Immature natural killer cell (primary cell): ENCODE results near the gene ABCC11. TPM values are rescaled to one million over a fixed set of nuclear protein-coding genes. Genes with fewer than 3 reads are reported as not detected.

Experiments used
- DNase-seq, 3 donors: peaks; one replicate each; pipeline ENCODE4 v3.0.0; 2022; ENCODE audit warnings: mixed read lengths in 1 of 3
- H3K27ac Mint-ChIP-seq, 6 donors: one replicate each; pipeline ENCODE4 v1.8.0; 2020; ENCODE audit warnings: mixed read lengths in 6 of 6, mild to moderate bottlenecking in 5 of 6, inconsistent platforms in 4 of 6, moderate library complexity in 3 of 6
- H3K27me3 Mint-ChIP-seq, 3 donors: one replicate each; pipeline ENCODE4 v1.8.0; 2020 to 2021; ENCODE audit warnings: low read depth in 3 of 3, mild to moderate bottlenecking in 3 of 3, mixed read lengths in 3 of 3, moderate library complexity in 3 of 3, inconsistent platforms in 1 of 3
- H3K36me3 Mint-ChIP-seq, 3 donors: one replicate each; pipeline ENCODE4 v1.8.0; 2020; ENCODE audit warnings: mixed read lengths in 3 of 3, inconsistent platforms in 2 of 3, mild to moderate bottlenecking in 2 of 3
- H3K4me1 Mint-ChIP-seq, 2 donors: one replicate each; pipeline ENCODE4 v1.8.0; 2020; ENCODE audit warnings: inconsistent platforms in 2 of 2, mild to moderate bottlenecking in 2 of 2, mixed read lengths in 2 of 2, moderate library complexity in 1 of 2
- H3K4me3 Mint-ChIP-seq, 5 donors: one replicate each; pipeline ENCODE4 v1.8.0; 2020; ENCODE audit warnings: mild to moderate bottlenecking in 5 of 5, mixed read lengths in 5 of 5, inconsistent platforms in 3 of 5, moderate library complexity in 3 of 5
- H3K9me3 Mint-ChIP-seq, 6 donors: one replicate each; pipeline ENCODE4 v1.8.0; 2020; ENCODE audit warnings: mild to moderate bottlenecking in 6 of 6, mixed read lengths in 6 of 6, inconsistent platforms in 4 of 6, moderate library complexity in 3 of 6
- polyA plus RNA-seq, 3 donors: library from polyadenylated mRNA; unstranded; fragments of 300-500 nt; fragmentation: Illumina TruSeq; gene quantifications; one replicate each; pipeline ENCODE4 v1.2.3, GENCODE V29; 2021

Gene ABCC11
- polyA plus RNA-seq, 3 donors from 2014 or later, result 0.07 TPM; not detected in 2

GRCh38 chr16:48136547-48137360, 110.6 kb downstream of the ABCC11 start:
- no peaks in the 10 kb centered on the region for H3K4me1 Mint-ChIP-seq
- H3K9me3 Mint-ChIP-seq, result no peaks in the 10 kb centered on the region
- no peak overlapping the region for H3K4me3 Mint-ChIP-seq
- no peak overlapping the region for H3K27ac Mint-ChIP-seq
- H3K27me3 Mint-ChIP-seq, result peaks cover 0 to 9% (median 6%) of the 10 kb centered on the region in 3 donors
- no peaks in the 10 kb centered on the region for H3K36me3 Mint-ChIP-seq
- no peak for DNase-seq

- no peak overlapping the region for H3K27ac Mint-ChIP-seq
- peaks cover 0 to 9% (median 6%) of the 10 kb centered on the region in 3 donors for H3K27me3 Mint-ChIP-seq
- H3K36me3 Mint-ChIP-seq, result no peaks in the 10 kb centered on the region
- no peaks in the 10 kb centered on the region for H3K4me1 Mint-ChIP-seq
- no peak for DNase-seq
- no peak overlapping the region for H3K4me3 Mint-ChIP-seq
- peaks cover 0 to 3% (median 0%) of the 10 kb centered on the region in 6 donors for H3K9me3 Mint-ChIP-seq
These were observed 113.7 kb downstream of the ABCC11 start for GRCh38 chr16:48133455-48134211.

GRCh38 chr16:48132696-48133095, 114.6 kb downstream of the ABCC11 start:
- DNase-seq, result no peak
- Mint-ChIP-seq H3K9me3 (peaks cover 0 to 3% (median 0%) of the 10 kb centered on the region in 6 donors), H3K27me3 (peaks cover 0 to 9% (median 4%) of the 10 kb centered on the region in 3 donors), H3K27ac (no peak overlapping the region), H3K4me3 (no peak overlapping the region), H3K36me3 (no peaks in the 10 kb centered on the region), H3K4me1 (no peaks in the 10 kb centered on the region)

- H3K27me3 Mint-ChIP-seq, result peaks cover 0 to 9% (median 2%) of the 10 kb centered on the region in 3 donors
- no peaks in the 10 kb centered on the region for H3K4me1 Mint-ChIP-seq
- no peak overlapping the region for H3K27ac Mint-ChIP-seq
- H3K36me3 Mint-ChIP-seq, result no peaks in the 10 kb centered on the region
- no peak overlapping the region for H3K4me3 Mint-ChIP-seq
- DNase-seq, result no peak
- H3K9me3 Mint-ChIP-seq, result peaks cover 0 to 3% (median 0%) of the 10 kb centered on the region in 6 donors
These were observed 116.0 kb downstream of the ABCC11 start for GRCh38 chr16:48131201-48131935.

- H3K27ac Mint-ChIP-seq, result no peak overlapping the region
- H3K4me1 Mint-ChIP-seq, result no peaks in the 10 kb centered on the region
- peaks cover 0 to 3% (median 0%) of the 10 kb centered on the region in 6 donors for H3K9me3 Mint-ChIP-seq
- DNase-seq, result no peak
- H3K4me3 Mint-ChIP-seq, result no peak overlapping the region
- peaks cover 0 to 7% (median 0%) of the 10 kb centered on the region in 3 donors for H3K27me3 Mint-ChIP-seq
- no peaks in the 10 kb centered on the region for H3K36me3 Mint-ChIP-seq
These were observed 117.4 kb downstream of the ABCC11 start for GRCh38 chr16:48129926-48130325.

GRCh38 chr16:48128769-48129168, 118.6 kb downstream of the ABCC11 start:
- H3K4me3 Mint-ChIP-seq, result no peak overlapping the region
- no peak for DNase-seq
- no peaks in the 10 kb centered on the region for H3K4me1 Mint-ChIP-seq
- H3K9me3 Mint-ChIP-seq, result peaks cover 0 to 3% (median 0%) of the 10 kb centered on the region in 6 donors
- H3K36me3 Mint-ChIP-seq, result no peaks in the 10 kb centered on the region
- no peak overlapping the region for H3K27ac Mint-ChIP-seq
- peaks cover 0 to 5% (median 0%) of the 10 kb centered on the region in 3 donors for H3K27me3 Mint-ChIP-seq

- H3K4me3 Mint-ChIP-seq, result no peak overlapping the region
These were observed 120.3 kb downstream of the ABCC11 start for GRCh38 chr16:48126801-48127644.

GRCh38 chr16:48125888-48126287, 121.5 kb downstream of the ABCC11 start:
- no peak for DNase-seq
- H3K9me3 Mint-ChIP-seq, result no peaks in the 10 kb centered on the region
- no peaks in the 10 kb centered on the region for H3K4me1 Mint-ChIP-seq
- no peaks in the 10 kb centered on the region for H3K36me3 Mint-ChIP-seq
- no peak overlapping the region for H3K27ac Mint-ChIP-seq
- no peak overlapping the region for H3K4me3 Mint-ChIP-seq
- H3K27me3 Mint-ChIP-seq, result no peaks in the 10 kb centered on the region

More at GRCh38 chr16:48126801-48127644, 120.3 kb downstream of the ABCC11 start:
- no peak for DNase-seq
- H3K4me1 Mint-ChIP-seq, result no peaks in the 10 kb centered on the region
- H3K36me3 Mint-ChIP-seq, result no peaks in the 10 kb centered on the region
- H3K9me3 Mint-ChIP-seq, result peaks cover 0 to 3% (median 0%) of the 10 kb centered on the region in 6 donors
- no peak overlapping the region for H3K27ac Mint-ChIP-seq
- H3K27me3 Mint-ChIP-seq, result no peaks in the 10 kb centered on the region

- H3K4me1 Mint-ChIP-seq, result no peaks in the 10 kb centered on the region
- no peak overlapping the region for H3K27ac Mint-ChIP-seq
- H3K4me3 Mint-ChIP-seq, result no peak overlapping the region
- no peaks in the 10 kb centered on the region for H3K36me3 Mint-ChIP-seq
- no peaks in the 10 kb centered on the region for H3K9me3 Mint-ChIP-seq
- H3K27me3 Mint-ChIP-seq, result peaks cover 0 to 2% (median 0%) of the 10 kb centered on the region in 3 donors
- DNase-seq, result no peak
These were observed 123.1 kb downstream of the ABCC11 start for GRCh38 chr16:48124266-48124665.

- Mint-ChIP-seq H3K36me3 (no peaks in the 10 kb centered on the region), H3K9me3 (no peaks in the 10 kb centered on the region), H3K27ac (no peak overlapping the region), H3K4me1 (no peaks in the 10 kb centered on the region), H3K4me3 (no peak overlapping the region), H3K27me3 (peaks cover 0 to 2% (median under 1%) of the 10 kb centered on the region in 3 donors)
- no peak for DNase-seq
These were observed 124.1 kb downstream of the ABCC11 start for GRCh38 chr16:48123104-48123788.

- Mint-ChIP-seq H3K4me3 (no peak overlapping the region), H3K27ac (no peak overlapping the region), H3K9me3 (no peaks in the 10 kb centered on the region), H3K27me3 (peaks cover 1 to 3% (median 2%) of the 10 kb centered on the region in 3 donors), H3K4me1 (no peaks in the 10 kb centered on the region), H3K36me3 (no peaks in the 10 kb centered on the region)
- no peak for DNase-seq
These were observed 126.1 kb downstream of the ABCC11 start for GRCh38 chr16:48121276-48121675.

GRCh38 chr16:48118841-48119240, 128.5 kb downstream of the ABCC11 start:
- peaks cover 2 to 3% (median 2%) of the 10 kb centered on the region in 3 donors for H3K27me3 Mint-ChIP-seq
- no peaks in the 10 kb centered on the region for H3K9me3 Mint-ChIP-seq
- no peak for DNase-seq
- H3K36me3 Mint-ChIP-seq, result no peaks in the 10 kb centered on the region
- no peaks in the 10 kb centered on the region for H3K4me1 Mint-ChIP-seq
- no peak overlapping the region for H3K27ac Mint-ChIP-seq
- no peak overlapping the region for H3K4me3 Mint-ChIP-seq
